Natural killer cell (primary cell): ENCODE data around the gene MTFMT. TPM values are rescaled to one million over a fixed set of nuclear protein-coding genes. Genes with fewer than 3 reads are reported as not detected.

Experiments
- ATAC-seq, 3 donors: fragments of 150-1000 bp in 2 of 3; fragments of 200-7000 bp in 1 of 3; cut with Tn5 transposase; 1 replicate in 1 of 3; 2 replicates in 2 of 3; pipeline ENCODE4 v1.10.0; 2021; ENCODE audit warnings: mild to moderate bottlenecking in 2 of 3, moderate library complexity in 2 of 3
- DNase-seq, 2 donors: peaks; one replicate each; pipeline versions ENCODE4 v3.0.0 to v3.0.0-alpha.2; 2013 to 2021; ENCODE audit warnings: mixed read lengths in 1 of 2
- H3K27ac ChIP-seq: one replicate; pipeline ENCODE4 v1.5.1; 2013; ENCODE audit warnings: mild to moderate bottlenecking, low read length
- H3K27me3 ChIP-seq: one replicate; pipeline ENCODE4 v1.6.1; 2013; ENCODE audit warnings: low read length; ENCODE audit not compliant: control insufficient read depth, insufficient read depth
- H3K36me3 ChIP-seq: one replicate; pipeline ENCODE4 v1.6.1; 2013; ENCODE audit warnings: low read length; ENCODE audit not compliant: control insufficient read depth, insufficient read depth
- H3K4me1 ChIP-seq: one replicate; pipeline ENCODE4 v1.6.1; 2013; ENCODE audit warnings: low read length; ENCODE audit not compliant: control insufficient read depth, insufficient read depth
- H3K4me3 ChIP-seq: one replicate; pipeline ENCODE4 v1.5.1; 2013; ENCODE audit warnings: low read length
- H3K9me3 ChIP-seq: one replicate; pipeline ENCODE4 v1.6.1; 2013; ENCODE audit warnings: low read length; ENCODE audit not compliant: control insufficient read depth, insufficient read depth
- H3K27ac Mint-ChIP-seq, 2 donors: one replicate each; pipeline ENCODE4 v1.8.0; 2022; ENCODE audit warnings: mild to moderate bottlenecking in 2 of 2, mixed read lengths in 2 of 2, moderate library complexity in 1 of 2
- H3K27me3 Mint-ChIP-seq, 2 donors: one replicate each; pipeline ENCODE4 v1.8.0; 2022; ENCODE audit warnings: low read depth in 2 of 2, mixed read lengths in 2 of 2
- H3K36me3 Mint-ChIP-seq: one replicate; pipeline ENCODE4 v1.8.0; 2022; ENCODE audit warnings: mixed read lengths
- H3K4me1 Mint-ChIP-seq, 2 donors: one replicate each; pipeline ENCODE4 v1.8.0; 2022; ENCODE audit warnings: mixed read lengths in 2 of 2
- H3K4me3 Mint-ChIP-seq: one replicate; pipeline ENCODE4 v1.8.0; 2022; ENCODE audit warnings: mild to moderate bottlenecking, moderate library complexity, mixed read lengths
- H3K9me3 Mint-ChIP-seq, 2 donors: one replicate each; pipeline ENCODE4 v1.8.0; 2022; ENCODE audit warnings: mixed read lengths in 2 of 2
- WGBS: methylation state at CpG from one replicate; pipeline ENCODE4 v1.1.7; 2013; ENCODE audit warnings: missing lambda C conversion rate; ENCODE audit not compliant: insufficient coverage; 5-methylcytosine and 5-hydroxymethylcytosine counted together
- intact Hi-C: fragments of 100-400 bp; cut with micrococcal nuclease; formaldehyde crosslinking; loops from one replicate; pipeline ENCODE4 v1.14.2; 2022
- total RNA-seq, 4 donors: library from RNA; stranded (reverse); fragments of 120-200 nt in 1 of 4; gene quantifications; one replicate each; pipeline versions ENCODE4 v1.2.3 to v1.2.4, GENCODE V29; 2013 to 2022
- TF ChIP-seq, protein P1 (sequence below): fragments of 200-600 bp; IDR thresholded peaks from one replicate; pipeline ENCODE4 v1.8.0; 2022; ENCODE audit warnings: antibody characterized with exemption

MTFMT gene
- total RNA-seq, 3 donors from 2014 or later (not counting 1 experiment from before 2014, with no cell fraction given) = 9.3 to 13.6 (median 12.2) TPM

DNA sequence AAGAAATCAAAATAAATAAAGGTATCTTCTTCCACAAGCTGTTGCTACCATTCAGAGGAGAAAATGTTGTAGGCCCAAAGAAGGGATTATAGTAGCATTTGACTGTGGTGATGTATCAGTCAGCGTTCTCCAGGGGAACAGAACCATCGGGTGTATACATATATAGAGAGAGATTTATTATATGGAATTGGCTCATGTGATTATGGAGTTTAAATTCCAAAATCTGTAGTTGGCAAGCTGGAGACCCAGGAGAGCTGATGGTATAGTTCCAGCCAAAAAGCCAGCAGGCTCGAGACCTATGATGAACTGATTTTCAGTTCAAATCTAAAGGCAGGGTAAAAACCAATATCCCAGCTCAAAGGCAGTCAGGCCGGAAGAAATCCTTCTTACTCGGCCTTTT lies 32.4 kb downstream of the MTFMT start:
- Mint-ChIP-seq H3K27me3 (no peaks in the 10 kb centered on the region), H3K27ac (no peak overlapping the region), H3K36me3 (no peaks in the 10 kb centered on the region), H3K9me3 (no peaks in the 10 kb centered on the region), H3K4me1 (no peaks in the 10 kb centered on the region), H3K4me3 (no peak overlapping the region)
- Histone ChIP-seq H3K9me3 (no peaks in the 10 kb centered on the region), H3K27me3 (no peaks in the 10 kb centered on the region), H3K4me1 (no peaks in the 10 kb centered on the region), H3K27ac (no peak overlapping the region), H3K4me3 (no peak overlapping the region), H3K36me3 (no peaks in the 10 kb centered on the region)
- DNase-seq (no peak), ATAC-seq (no peak)
- TF ChIP-seq, protein P1, sequence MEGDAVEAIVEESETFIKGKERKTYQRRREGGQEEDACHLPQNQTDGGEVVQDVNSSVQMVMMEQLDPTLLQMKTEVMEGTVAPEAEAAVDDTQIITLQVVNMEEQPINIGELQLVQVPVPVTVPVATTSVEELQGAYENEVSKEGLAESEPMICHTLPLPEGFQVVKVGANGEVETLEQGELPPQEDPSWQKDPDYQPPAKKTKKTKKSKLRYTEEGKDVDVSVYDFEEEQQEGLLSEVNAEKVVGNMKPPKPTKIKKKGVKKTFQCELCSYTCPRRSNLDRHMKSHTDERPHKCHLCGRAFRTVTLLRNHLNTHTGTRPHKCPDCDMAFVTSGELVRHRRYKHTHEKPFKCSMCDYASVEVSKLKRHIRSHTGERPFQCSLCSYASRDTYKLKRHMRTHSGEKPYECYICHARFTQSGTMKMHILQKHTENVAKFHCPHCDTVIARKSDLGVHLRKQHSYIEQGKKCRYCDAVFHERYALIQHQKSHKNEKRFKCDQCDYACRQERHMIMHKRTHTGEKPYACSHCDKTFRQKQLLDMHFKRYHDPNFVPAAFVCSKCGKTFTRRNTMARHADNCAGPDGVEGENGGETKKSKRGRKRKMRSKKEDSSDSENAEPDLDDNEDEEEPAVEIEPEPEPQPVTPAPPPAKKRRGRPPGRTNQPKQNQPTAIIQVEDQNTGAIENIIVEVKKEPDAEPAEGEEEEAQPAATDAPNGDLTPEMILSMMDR = no peak
- WGBS = 80% methylated on average over 5 of the region's 5 CpGs
- intact Hi-C loops = no loop called here

DNA sequence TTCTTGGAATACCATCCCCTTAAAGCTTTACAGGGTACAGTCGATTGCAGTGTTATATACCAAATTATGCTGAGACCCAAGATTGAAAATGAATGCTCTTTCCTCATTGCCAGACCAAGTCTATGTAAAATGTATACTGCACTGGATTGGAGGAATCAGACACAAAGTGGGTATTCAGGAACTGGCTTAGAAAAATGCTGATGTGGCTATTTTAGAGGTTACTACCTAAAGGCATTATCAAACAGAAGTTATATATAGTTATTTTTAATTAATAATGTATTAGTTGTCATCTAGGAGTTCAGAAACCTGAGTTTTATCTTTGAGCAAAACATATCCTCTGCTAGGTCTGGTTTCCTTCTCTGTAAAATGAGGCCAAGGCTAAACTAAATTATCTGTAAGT lies 36.1 kb downstream of the MTFMT start:
- TF ChIP-seq, protein P1 = no peak
- no peaks in the 10 kb centered on the region for H3K36me3 ChIP-seq
- H3K9me3 Mint-ChIP-seq = no peaks in the 10 kb centered on the region
- H3K27ac Mint-ChIP-seq = no peak overlapping the region
- no peak for ATAC-seq
- H3K4me3 Mint-ChIP-seq = no peak overlapping the region
- WGBS = 30% methylated on average over 1 of the region's 1 CpG
- no peak for DNase-seq
- H3K4me1 Mint-ChIP-seq = peaks cover 22% of the 10 kb centered on the region in 2 donors
- H3K4me3 ChIP-seq = no peak overlapping the region
- no peaks in the 10 kb centered on the region for H3K9me3 ChIP-seq
- no peaks in the 10 kb centered on the region for H3K27me3 ChIP-seq
- intact Hi-C loops = no loop called here
- peaks cover 14% of the 10 kb centered on the region for H3K4me1 ChIP-seq
- no peaks in the 10 kb centered on the region for H3K27me3 Mint-ChIP-seq
- H3K36me3 Mint-ChIP-seq = no peaks in the 10 kb centered on the region
- no peak overlapping the region for H3K27ac ChIP-seq

DNA sequence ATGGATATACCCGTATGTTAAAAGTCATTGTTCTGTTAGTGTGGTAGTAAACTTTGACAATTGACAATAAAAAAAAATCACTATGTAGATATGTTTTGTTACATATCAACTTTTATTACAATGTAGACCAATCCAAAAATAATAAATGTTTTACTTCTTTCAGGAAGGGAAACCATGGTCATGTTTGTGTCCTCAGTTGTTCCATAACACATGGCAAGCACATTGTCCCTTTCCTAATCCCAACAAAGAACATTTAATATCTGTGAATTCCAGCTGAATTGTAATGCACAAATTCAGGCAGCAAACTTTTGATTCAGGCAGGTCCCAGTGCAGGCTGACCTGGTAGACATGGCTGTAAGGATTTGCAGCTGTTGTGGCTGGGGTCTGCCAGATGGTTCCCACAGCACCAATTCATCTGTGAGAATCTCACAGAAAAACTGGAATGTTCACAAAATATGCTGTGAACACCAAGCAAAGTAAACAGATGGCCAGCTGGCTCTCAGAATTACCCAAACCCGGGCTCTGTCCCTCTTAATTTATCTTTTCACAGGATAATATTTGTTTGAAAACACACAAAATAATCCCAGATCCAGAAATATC lies 37.8 kb downstream of the MTFMT start:
- DNase-seq (no peak), ATAC-seq (no peak)
- intact Hi-C loops = no loop called here
- H3K4me1 ChIP-seq = peaks cover 14% of the 10 kb centered on the region
- no peaks in the 10 kb centered on the region for H3K36me3 ChIP-seq
- H3K9me3 Mint-ChIP-seq = no peaks in the 10 kb centered on the region
- peaks cover 31 to 33% of the 10 kb centered on the region in 2 donors for H3K4me1 Mint-ChIP-seq
- H3K27me3 ChIP-seq = no peaks in the 10 kb centered on the region
- TF ChIP-seq, protein P1 = no peak
- H3K36me3 Mint-ChIP-seq = no peaks in the 10 kb centered on the region
- H3K27ac Mint-ChIP-seq = peak overlapping the region; percentile 94 to 96
- no peaks in the 10 kb centered on the region for H3K9me3 ChIP-seq
- no peak overlapping the region for H3K4me3 ChIP-seq
- 92% methylated on average over 1 of the region's 2 CpGs for WGBS
- H3K27ac ChIP-seq = no peak overlapping the region
- H3K27me3 Mint-ChIP-seq = no peaks in the 10 kb centered on the region
- peak overlapping the region; percentile 43 for H3K4me3 Mint-ChIP-seq

DNA sequence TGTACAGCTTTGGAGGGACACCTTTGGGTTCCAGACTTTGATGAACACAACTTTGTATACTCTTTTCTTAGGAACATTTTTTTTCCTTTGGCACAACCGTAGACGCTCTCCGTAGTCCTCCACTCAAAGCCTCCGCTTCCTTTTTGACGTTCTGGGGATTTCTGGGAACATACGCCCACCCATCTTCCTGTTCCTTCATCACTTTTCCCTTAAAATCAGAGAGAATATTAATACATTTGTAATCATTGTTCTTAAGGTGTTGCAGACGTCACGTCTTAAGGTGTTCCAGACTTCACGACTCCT lies 39.3 kb downstream of the MTFMT start:
- Mint-ChIP-seq H3K4me3 (peak overlapping the region; percentile 93), H3K27me3 (no peaks in the 10 kb centered on the region), H3K4me1 (peaks cover 31 to 34% of the 10 kb centered on the region in 2 donors), H3K36me3 (no peaks in the 10 kb centered on the region), H3K9me3 (no peaks in the 10 kb centered on the region), H3K27ac (peak overlapping the region; percentile 94 to 96)
- TF ChIP-seq, protein P1 = no peak
- intact Hi-C loops = loop anchor here (1.0 kb wide), 1 partner anchor 39 kb away; the partner anchor contains the start of gene MTFMT
- peak overlapping the region; percentile 84 for H3K4me3 ChIP-seq
- no peaks in the 10 kb centered on the region for H3K36me3 ChIP-seq
- no peak for ATAC-seq
- H3K9me3 ChIP-seq = no peaks in the 10 kb centered on the region
- no peaks in the 10 kb centered on the region for H3K27me3 ChIP-seq
- peaks cover 17% of the 10 kb centered on the region for H3K4me1 ChIP-seq
- DNase-seq = no peak
- peak overlapping the region; percentile 92 for H3K27ac ChIP-seq
- 2% methylated on average over 6 of the region's 9 CpGs for WGBS
